Measurements from ENCODE around the gene OR6C75.
"Not testable (repeated sequence)": the region's sequence is repeated elsewhere in the genome, so short reads cannot be mapped to it uniquely, and the experiment has no call there.

Gene OR6C75

GRCh38 chr12:55362675-55363074, at the start of gene OR6C75:
Gene OR6C75, plus strand, starts transcription at chr12:55362975. Its CDS starts 2,136 bp downstream, at chr12:55365111.
- no peak for TF ChIP-seq CTCF (IDR thresholded peaks at IDR 0.05; ENCODE audit: low read depth, low read length)
- no peak for DNase-seq (ENCODE audit: extremely low read depth, low read depth)

- no peak for DNase-seq (ENCODE audit: extremely low read depth, low read depth)
- no peak for TF ChIP-seq CTCF (IDR thresholded peaks at IDR 0.05; ENCODE audit: low read depth, low read length)
Observed at GRCh38 chr12:55314043-55314442, 48.7 kb upstream of the OR6C75 start, which contains the start of gene OR6C1. Gene OR6C1, plus strand, starts transcription at chr12:55314343. Its CDS starts 6,257 bp downstream, at chr12:55320600.

GRCh38 chr12:55320201-55320600, 42.6 kb upstream of the OR6C75 start:
- no peak for TF ChIP-seq CTCF (IDR thresholded peaks at IDR 0.05; ENCODE audit: low read depth, low read length)
- DNase-seq (ENCODE audit: extremely low read depth, low read depth), result no peak

GRCh38 chr12:55325801-55326200, 37.0 kb upstream of the OR6C75 start:
- DNase-seq (ENCODE audit: extremely low read depth, low read depth), result not testable (repeated sequence)

GRCh38 chr12:55330446-55330845, 32.3 kb upstream of the OR6C75 start, which contains the start of gene OR6C3:
Gene OR6C3, plus strand, starts transcription at chr12:55330746. Its CDS starts 955 bp downstream, at chr12:55331701.
- no peak for TF ChIP-seq CTCF (IDR thresholded peaks at IDR 0.05; ENCODE audit: low read depth, low read length)
- DNase-seq (ENCODE audit: extremely low read depth, low read depth), result no peak

GRCh38 chr12:55336002-55336401, 26.8 kb upstream of the OR6C75 start:
- DNase-seq (ENCODE audit: extremely low read depth, low read depth), result no peak
- no peak for TF ChIP-seq CTCF (IDR thresholded peaks at IDR 0.05; ENCODE audit: low read depth, low read length)

GRCh38 chr12:55355338-55355737, 7.4 kb upstream of the OR6C75 start:
- DNase-seq (ENCODE audit: extremely low read depth, low read depth), result not testable (repeated sequence)

GRCh38 chr12:55365086-55365485, 2.3 kb downstream of the OR6C75 start:
- no peak for TF ChIP-seq CTCF (IDR thresholded peaks at IDR 0.05; ENCODE audit: low read depth, low read length)
- no peak for DNase-seq (ENCODE audit: extremely low read depth, low read depth)

Data from AG09319 (cell line).